ENCODE measurements around the gene ZAP70.
A peak's percentile ranks its signal among the peaks of the same experiment; 100 is the strongest.
"Not testable (repeated sequence)": the region's sequence is repeated elsewhere in the genome, so short reads cannot be mapped to it uniquely, and the experiment has no call there.

Gene ZAP70

GRCh38 chr2:97698530-97698929 lies 14.8 kb upstream of the ZAP70 start:
- DNase-seq (ENCODE audit: low read depth in 2 of 2) = no peak

- peak; percentile 36 to 50 for DNase-seq (ENCODE audit: low read depth in 2 of 2)
Observed at GRCh38 chr2:97699765-97700444, 13.5 kb upstream of the ZAP70 start.

- DNase-seq (ENCODE audit: low read depth in 2 of 2) = no peak
Observed at GRCh38 chr2:97701186-97701585, 12.2 kb upstream of the ZAP70 start.

- DNase-seq (ENCODE audit: low read depth in 2 of 2) = no peak
Observed at GRCh38 chr2:97701851-97702465, 11.4 kb upstream of the ZAP70 start.

- no peak for DNase-seq (ENCODE audit: low read depth in 2 of 2)
Observed at GRCh38 chr2:97702731-97703470, 10.5 kb upstream of the ZAP70 start.

GRCh38 chr2:97703741-97704140 lies 9.6 kb upstream of the ZAP70 start:
- DNase-seq (ENCODE audit: low read depth in 2 of 2) = no peak

GRCh38 chr2:97704989-97705388 lies 8.4 kb upstream of the ZAP70 start:
- DNase-seq (ENCODE audit: low read depth in 2 of 2) = no peak

GRCh38 chr2:97706112-97706511 lies 7.3 kb upstream of the ZAP70 start:
- no peak for DNase-seq (ENCODE audit: low read depth in 2 of 2)

- DNase-seq (ENCODE audit: low read depth in 2 of 2) = no peak
Observed at GRCh38 chr2:97706708-97707345, 6.5 kb upstream of the ZAP70 start.

- DNase-seq (ENCODE audit: low read depth in 2 of 2) = no peak
Observed at GRCh38 chr2:97707362-97708047, 5.9 kb upstream of the ZAP70 start.

GRCh38 chr2:97708048-97708380 lies 5.4 kb upstream of the ZAP70 start:
- DNase-seq (ENCODE audit: low read depth in 2 of 2) = no peak

GRCh38 chr2:97708608-97709007 lies 4.8 kb upstream of the ZAP70 start:
- DNase-seq (ENCODE audit: low read depth in 2 of 2) = no peak

GRCh38 chr2:97711394-97711711 lies 2.0 kb upstream of the ZAP70 start:
- DNase-seq (ENCODE audit: low read depth in 2 of 2) = no peak

GRCh38 chr2:97712175-97712574 lies 1.2 kb upstream of the ZAP70 start:
- DNase-seq (ENCODE audit: low read depth in 2 of 2) = not testable (repeated sequence)

- DNase-seq (ENCODE audit: low read depth in 2 of 2) = peak; percentile 61 to 63
Observed at GRCh38 chr2:97712693-97713295, 582 bp upstream of the ZAP70 start.

GRCh38 chr2:97714084-97714949 lies 941 bp downstream of the ZAP70 start:
- no peak for DNase-seq (ENCODE audit: low read depth in 2 of 2)

- DNase-seq (ENCODE audit: low read depth in 2 of 2) = no peak
Observed at GRCh38 chr2:97714950-97715652, 1.7 kb downstream of the ZAP70 start.

GRCh38 chr2:97715951-97716694 lies 2.7 kb downstream of the ZAP70 start:
- no peak for DNase-seq (ENCODE audit: low read depth in 2 of 2)

Measured in stimulated activated CD8-positive, alpha-beta memory T cell treated with anti-CD3 and anti-CD28 coated beads, Interleukin-7, amount 100 ng/mL, for 4 hours (primary cell).